Stimulated activated CD4-positive, alpha-beta T cell treated with anti-CD3 and anti-CD28 coated beads, Interleukin-2, amount 100 ng/mL, for 48 hours (primary cell): ENCODE measurements around the gene EPHB4.

Experiments used
- DNase-seq, 2 donors: peaks; one replicate each; pipeline ENCODE4 v3.0.0-alpha.2; 2020

The EPHB4 gene

DNA sequence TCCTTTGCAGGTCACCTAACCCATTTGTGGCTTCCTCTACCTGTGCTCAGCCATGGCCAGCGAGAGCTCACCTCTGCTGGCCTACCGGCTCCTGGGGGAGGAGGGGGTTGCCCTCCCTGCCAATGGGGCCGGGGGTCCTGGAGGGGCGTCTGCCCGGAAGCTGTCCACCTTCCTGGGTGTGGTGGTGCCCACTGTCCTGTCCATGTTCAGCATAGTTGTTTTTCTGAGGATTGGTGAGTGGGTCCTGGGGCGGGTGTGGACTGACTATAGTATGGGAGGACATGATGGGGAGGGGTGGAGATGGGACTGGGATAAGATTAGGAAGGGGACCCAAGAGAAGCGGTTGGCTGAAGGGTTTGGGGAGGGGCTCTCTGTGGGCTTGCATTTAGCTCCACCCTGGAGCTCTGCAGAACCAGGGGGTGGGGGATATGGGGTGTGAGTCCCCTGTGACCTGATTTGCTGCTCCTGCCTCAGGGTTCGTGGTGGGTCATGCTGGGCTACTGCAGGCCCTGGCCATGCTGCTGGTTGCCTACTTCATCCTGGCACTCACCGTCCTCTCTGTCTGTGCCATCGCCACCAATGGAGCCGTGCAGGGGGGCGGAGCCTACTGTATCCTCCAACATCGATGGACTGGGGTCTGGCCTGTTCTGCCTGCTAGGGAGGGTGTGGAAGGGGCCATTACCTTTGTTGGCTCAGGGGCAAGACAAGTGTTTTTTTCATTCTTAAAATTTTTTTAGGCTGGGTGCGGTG lies 27.0 kb upstream of the EPHB4 start:
- DNase-seq, result no peak

DNA sequence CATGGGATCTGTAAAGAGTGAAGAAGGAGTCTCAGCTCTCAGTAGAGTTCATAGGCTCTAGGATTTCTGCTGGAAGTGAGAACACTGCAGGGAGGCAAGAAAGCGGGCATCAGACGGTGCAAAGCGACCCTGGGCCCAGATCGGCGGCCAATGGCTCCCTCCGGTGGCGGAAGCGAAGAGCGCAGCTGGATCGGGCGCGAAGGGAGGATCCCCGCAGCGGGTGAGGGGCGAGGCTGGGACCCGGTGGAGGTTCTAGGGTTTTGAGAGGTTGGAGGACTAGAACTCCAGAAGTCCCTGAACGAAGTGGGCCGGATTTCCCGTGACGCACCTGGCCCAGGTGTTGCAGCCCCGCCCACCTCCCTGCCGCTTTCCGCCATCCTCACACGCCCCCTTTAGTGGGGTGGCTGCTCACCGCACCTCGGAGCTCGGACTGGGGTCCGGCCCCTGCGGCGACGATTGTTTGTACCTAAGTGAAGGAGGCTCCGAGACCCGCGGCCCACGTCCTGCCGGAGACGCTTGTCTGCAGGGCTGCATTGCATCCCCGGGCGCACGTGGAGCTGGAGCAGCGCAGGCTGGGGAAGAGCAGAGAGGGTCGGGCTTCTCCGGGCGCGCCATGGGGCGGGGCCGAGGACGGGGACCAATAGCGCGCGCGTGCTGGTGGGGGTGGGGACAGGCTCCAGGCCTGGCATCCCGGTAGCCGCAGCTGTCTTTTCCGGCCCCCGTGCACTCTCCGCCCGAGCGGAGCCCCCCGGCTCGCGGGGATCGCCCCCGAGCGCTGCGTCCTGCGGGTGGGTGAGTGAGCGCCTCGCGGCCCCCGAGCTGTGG lies 24.9 kb upstream of the EPHB4 start, which contains the start of gene SLC12A9:
TSS of gene SLC12A9 (plus strand) at position 666 of the 825 bp plus-strand sequence. CDS start 1,485 bp downstream, outside the sequence.
- peak; percentile 81 to 83 for DNase-seq

DNA sequence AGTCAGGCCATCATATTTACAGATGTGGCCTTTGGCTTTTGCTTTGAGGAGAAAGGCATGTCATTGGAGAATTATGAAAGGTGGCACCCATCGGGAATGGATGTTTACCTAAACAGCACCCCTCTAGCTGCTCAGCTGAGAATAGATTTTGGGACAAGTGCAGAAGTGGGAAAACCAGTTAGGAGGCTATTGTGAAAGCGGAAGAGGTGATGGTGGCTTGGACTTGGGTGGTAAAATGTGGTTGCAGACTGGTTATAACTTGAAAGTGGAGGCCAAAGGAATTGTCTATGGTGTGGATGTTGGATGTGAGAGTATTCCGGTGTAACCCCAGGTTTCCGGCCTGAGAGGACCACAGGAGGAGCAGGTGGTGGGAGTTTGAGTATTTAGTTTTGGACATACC lies 20.0 kb upstream of the EPHB4 start:
- DNase-seq, result no peak

DNA sequence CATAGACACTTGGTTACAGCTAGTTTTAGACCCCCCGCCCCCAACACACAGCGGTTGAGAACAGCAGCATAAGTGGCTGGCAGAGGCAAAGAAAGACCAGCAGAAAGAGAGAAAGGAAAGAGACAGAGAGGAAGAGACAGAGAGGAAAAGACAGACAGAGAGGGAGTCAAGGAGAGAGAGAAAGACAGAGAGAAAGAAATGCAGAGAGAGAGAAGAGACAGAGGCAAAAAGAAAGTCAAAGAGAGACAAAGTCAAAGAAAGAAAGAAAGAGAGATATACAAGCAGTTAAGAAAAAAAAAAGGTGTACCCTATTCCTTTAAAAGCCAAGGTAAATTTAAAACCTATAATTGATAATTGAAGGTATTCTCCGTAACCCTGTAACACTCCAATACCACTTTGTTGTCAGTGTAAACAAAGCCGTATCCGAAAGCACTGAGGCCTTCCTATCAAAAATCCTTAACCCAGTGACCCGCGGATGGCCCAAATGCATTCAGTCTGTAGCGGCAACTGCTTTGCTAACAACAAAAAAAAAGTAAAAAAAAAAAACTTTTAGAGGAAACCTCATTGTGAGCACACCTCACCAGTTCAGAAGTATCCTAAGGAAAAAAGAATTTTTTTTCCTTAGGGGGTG lies 13.3 kb upstream of the EPHB4 start:
- DNase-seq, result no peak

DNA sequence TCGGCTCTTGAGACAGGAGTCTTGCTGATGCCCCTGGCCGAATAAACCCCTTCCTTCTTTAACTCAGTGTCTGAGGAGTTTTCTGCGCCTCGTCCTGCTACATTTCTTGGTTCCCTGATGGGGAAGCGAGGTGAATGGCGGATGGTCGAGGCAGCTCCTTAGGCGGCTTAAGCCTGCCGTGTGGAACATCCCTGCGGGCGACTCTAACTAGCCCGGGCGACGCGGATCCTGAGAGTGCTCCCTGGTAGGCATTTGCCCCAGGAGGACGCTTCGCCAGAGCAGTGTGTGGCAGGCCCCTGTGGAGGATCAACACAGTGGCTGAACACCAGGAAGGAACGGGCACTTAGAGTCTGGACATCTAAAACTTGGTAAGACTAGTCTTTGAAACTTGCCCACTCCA lies 12.0 kb upstream of the EPHB4 start:
- no peak for DNase-seq

DNA sequence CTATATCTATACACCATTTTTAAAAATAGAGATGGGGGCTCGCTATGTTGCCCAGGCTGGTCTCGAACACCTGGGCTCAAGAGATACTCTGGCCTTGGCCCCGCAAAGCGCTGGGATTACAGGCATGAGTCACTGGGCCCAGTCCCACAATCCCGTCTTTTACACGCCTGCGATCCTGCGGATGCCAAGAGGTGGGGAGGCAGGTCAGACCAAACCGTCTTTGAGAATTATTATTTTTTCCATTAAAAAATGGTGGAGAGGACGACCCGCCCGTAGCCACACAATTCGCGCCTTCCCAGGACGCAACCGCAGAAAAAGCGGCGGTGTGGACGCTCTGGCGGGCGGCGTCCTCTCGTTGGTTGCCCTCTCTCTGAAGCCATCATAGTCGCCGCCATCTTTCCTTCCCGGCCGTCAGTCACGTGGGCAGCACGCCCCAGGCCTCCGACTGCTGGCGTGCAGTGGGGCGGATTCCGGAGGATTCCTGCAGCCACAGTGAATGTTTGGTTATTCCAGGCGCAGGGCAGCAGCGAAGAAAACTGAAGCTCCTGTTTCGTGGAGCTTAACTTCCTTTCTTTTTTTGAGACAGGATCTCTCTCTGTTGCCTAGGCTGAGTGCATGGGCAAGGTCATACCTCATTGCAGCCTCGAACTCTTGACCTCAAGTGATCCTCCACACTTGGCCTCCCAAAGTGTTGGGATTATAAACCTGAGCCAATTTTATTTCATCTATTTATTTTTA lies 9.9 kb upstream of the EPHB4 start:
- DNase-seq, result peak; percentile 70 to 71

DNA sequence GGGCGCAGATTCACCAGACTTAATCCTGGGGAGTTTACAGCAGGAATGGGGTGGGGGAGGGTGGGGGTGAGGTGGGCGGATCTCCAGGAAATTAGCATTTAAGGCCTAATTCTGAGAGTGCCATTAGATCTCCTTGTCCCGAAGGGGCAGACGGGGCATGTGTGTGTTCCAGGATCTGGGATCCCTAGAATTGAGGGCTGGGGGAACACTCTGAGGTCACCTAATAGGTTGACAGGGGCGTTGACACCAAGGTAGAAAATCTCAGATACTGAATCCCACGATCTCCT lies 9.4 kb upstream of the EPHB4 start:
- no peak for DNase-seq

DNA sequence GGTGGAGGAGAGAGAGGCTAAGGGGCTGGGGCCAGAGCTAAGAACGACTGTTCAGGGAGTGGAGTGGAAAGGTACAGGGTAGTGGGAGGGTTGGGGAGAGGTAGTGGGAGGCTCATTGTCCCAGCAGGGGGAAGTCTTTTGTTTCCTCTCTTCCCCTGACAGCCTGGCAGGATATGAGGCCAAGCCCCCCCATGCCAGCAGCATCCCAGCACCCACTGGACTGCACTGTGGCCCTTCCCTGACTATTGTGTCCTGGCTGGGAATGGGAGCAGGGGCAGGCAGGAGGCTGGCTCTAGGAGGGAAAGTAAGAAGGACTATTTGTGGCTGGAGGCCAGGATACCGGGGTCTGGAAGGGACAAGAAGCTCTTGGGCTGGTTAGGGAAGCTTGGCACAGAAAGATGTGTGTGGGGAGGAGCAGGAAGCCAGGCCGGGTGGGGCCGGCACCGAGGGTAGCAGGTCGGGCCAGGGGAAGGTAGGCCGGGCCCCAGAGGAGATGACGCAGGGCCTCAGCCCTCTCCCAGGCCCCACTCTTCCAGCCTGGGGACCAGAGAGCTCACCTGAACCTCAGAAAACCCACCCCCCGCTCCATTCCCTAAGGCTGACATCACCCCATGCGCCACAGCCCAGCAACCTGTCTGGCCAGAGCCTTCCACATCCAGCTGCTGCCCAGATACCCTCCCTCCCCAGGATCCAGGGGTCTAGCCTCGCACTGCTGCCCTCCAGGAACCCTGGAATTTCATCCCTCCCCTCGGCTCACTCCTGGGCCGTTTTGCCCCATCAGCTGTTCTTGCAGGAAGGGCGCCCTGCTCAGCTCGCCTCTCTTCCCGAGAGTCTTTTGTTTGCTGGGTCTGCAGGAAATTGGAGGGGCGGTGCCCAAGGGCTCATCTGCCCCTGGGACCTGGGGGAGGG lies 8.8 kb upstream of the EPHB4 start:
- no peak for DNase-seq

DNA sequence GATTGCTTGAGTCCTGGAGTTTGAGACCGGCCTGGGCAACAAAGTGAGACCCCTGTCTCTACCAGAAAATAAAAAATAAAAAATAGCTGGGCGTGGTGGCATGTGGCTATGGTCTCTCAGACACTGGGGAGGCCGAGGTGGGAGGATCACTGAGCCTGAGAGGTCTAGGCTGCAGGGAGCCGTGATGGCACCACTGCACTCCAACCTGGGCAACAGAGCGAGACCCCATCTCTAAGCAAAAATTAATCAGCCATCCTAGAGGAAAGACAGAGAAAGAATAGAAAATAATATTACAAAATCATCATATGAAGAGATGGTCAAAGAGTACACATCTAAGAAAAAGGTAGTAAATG lies 4.9 kb upstream of the EPHB4 start:
- no peak for DNase-seq

DNA sequence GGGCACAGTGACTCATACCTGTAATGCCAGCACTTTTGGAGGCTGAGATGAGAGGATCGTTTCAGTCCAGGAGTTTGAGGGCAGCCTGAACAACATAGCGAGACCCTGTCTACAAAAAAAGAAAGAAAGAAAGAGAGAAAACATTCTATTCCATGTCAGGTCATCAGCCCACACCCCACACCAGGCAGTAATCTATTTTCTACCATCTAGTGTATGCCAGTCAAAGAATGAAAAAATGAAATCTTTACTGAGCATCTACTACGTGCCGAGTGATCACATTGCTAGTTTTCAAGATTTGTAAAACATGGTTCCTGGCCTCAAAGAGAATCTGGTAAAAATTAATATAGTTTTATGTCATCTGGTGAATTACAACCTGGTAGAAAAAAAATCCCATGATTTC lies 3.1 kb upstream of the EPHB4 start:
- DNase-seq, result no peak

DNA sequence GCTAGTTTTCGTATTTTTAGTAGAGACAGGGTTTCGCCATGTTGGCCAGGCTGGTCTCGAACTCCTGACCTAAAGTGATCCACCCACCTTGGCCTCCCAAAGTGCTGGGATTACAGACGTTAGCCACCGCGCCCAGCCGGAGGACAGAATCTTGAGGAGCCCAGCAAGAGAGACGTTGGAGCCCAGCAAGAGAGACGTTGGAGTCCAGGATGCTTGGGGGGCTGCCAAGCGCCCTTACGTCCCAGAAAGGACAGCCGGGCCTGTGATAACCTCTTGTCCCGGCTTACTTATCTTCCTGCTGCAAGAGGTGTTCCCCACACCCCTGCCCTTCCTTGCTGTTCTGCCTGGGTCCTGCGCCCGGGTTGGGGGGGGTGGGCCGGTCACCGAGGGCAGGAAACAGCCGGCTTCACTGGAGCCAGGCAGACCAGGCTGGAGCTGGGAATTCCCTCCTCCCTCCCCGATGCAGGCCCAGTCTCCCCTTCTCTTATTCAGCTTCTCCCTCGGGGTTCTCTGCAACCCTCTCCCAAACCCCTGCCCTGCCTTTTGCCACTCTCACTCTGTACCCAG lies 1.9 kb upstream of the EPHB4 start:
- DNase-seq, result no peak

DNA sequence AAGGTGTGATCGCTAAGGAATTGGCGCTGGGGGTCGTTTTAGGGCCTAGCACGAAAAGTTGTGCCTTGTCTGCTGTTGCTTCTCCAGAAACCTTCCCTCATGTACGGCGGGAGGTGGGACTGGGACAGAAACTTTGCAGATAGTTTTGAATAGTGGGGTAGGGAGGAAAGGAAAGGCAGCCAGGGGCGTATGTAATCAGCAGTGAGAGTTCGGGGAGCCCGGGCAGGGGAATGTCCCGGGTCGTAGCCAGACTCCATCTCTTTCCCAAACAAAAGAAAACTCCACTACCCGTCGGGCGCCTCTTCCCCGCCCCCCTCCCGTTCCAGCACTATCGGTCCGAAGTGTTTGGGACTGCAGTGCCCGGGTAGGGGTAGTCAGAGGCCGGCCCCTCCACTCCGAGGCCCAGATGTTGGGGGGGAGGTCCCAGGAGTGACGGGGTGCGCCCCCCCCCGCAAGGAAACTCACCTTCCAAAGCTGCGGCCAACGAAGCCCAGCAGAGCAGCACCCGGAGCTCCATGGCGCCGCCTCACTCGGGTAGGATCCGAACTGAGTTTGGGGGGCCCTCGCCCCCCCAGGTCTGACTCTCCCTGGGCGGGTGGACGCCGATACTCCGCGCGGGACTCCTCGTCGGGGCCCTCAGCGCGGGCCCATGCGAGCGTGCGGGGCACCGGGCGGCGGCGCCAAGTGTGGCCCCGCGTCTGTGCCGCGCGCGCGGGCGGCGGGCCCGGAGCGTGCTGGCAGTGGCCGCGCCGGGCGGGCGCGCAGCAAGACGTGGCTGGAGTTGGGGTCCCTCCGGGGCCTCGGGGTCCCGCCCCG lies 601 bp downstream of the EPHB4 start:
- DNase-seq, result no peak

DNA sequence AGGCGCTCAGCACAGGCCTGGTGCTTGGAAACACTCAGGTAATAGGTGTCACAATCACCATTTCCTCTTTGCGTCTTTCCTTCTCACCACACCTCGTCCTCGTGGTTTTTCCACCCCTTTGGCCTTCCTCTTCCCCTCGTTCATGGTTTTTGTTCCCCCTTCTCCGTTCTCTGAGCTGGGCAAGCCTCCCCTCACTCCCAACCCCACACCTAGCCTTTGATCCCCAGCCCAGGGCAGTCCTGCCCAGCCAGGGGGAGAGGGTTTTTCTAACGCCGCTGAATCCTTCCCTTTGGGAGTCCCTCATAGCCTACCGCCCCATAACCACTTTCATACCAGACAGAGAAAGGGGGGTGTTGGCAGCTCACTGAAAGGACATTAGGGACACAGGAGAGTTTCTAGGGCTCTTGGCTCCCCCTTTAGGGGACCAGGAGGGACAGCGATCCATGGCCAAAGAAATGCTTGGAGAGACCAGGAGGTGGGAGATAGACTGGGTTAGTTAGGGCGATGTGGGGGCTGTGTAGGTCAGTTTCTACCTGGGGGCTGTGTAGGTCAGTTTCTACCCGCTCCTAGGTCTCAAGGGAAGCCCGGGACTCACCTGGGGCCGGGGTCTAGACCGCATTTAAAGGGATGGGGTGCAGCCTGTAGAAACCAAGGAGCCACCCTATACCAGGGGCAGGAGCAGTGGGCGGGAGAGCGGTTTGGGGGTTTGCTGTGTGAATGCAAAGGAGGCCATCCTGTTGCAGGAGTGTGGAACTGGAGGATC lies 1.4 kb downstream of the EPHB4 start:
- no peak for DNase-seq

DNA sequence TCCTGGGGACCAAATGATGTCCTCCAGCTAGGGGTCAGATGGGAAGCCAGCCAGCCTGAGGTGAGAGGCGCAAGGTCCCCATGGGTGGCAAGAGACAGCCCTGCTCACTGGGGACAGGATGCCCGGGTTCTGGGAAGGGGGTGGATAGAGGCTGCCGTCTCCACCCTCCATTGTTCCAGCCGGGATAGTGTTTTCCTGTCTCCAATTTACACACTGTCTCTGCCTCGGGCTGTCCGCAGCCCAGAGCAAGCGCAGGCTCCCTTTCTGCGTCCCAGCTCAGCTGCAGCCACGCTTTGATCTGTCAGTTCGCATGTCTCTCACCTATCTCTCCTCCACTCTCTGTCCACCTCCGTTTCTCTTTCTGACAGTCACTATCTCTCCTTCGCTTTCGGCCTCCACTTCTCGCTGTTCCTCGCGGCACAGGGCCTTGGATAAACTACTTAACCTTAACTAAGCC lies 2.1 kb downstream of the EPHB4 start:
- no peak for DNase-seq

DNA sequence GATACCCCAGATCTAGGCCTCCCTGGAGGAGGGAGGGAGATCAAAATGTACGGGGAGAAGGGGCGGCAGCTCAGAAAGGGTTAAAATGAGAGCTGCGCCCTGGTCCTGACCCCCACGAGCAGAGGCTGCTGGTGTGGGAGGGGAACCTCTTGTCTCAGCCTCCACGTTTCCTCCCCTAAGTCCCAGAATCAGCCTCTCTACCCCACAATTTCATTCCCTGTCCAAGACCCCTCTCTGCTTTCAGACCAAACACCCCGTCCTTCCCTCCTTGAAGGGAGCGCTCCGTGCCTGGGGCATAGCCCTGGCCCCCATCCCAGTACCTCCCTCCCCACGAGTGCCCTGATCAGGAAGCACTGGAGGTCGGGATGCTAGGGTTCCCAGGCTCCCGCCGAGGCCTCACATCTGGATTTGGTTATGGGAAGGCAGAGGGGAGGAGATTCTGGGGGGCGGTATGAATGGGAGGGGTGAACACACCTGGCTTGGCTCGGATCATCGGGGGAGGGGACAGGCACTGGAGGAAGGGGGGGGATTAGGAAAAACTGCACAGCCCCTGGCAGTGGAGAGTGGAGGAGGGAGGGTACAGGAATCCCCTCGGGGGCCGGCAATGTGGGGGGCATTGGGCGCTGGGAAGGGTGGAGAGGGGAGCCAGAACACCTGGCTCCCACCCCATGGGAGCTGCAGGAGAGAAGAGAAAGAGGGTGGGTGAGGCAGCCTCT lies 2.7 kb downstream of the EPHB4 start:
- no peak for DNase-seq

DNA sequence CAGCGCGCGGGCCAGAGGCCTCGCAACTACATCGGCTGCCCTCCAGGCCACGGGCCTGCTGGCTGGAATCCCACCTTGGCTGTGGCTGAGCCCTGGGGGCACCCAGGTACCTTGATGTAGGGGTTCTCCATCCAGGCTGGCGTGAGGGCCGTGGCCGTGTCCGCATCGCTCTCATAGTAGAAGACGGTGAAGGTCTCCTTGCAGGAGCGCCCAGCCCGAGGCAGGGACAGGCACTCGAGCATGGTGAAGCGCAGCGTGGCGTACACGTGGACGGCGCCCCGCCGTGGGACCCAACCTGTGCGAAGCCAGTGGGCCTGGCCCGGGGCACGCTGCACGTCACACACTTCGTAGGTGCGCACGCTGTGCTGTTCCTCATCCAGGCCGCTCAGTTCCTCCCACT lies 3.8 kb downstream of the EPHB4 start:
- no peak for DNase-seq

DNA sequence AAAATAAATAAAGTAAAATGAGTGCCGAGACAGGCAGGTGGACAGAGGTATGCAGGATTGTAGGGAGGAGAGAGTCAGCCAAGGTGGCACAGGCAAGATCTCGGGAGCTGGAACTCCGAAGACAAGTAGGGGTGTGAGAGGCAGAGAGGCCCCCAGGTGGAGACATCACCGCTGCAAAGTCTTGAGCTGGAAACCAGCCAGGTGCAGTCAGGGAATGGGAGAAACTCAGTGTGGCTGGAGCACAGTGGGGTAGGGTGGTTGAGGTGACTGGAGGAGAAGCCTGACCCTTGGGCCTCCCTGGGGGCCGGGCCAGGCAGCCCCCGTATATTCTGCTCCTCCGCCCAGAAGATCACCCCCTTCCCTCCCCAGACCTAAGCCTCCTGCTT lies 4.2 kb downstream of the EPHB4 start:
- no peak for DNase-seq

DNA sequence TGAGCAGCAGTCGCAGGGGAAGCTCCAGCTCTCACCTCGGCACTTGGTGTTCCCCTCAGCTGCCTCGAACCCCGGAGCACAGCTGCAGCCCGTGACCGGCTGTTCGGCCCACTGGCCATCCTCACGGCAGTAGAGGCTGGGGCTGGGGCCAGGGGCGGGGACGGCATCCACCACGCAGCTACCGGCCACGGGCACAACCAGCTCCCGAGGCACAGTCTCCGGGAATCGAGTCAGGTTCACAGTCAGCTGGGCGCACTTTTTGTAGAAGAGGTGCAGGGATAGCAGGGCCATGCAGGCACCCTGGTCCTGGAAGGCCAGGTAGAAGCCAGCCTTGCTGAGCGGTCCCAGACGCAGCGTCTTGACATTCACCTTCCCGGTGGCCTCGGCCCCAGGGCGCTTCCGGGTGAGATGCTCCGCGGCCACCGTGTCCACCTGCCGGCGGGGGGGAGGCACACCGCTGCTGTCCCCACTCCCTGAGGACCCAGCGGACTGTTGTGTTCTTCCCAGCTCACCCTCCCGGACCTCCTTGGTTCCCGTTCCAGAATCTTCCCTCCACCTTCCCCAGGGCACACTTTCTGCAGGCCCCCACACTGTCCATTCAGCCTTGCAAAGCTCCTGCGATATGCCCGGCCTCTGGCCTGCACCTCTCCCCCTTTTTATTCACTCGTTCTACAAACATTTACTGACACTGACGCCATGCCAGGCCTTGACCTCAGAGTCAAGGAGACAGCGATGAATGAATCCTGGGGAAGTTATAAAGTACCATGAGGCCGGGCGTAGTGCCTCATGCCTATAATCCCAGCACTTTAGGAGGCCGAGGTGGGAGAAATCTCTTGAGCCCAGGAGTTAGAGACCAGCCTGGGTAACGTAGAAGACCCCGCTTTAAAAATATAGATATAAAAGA lies 4.8 kb downstream of the EPHB4 start:
- DNase-seq, result no peak
